Measurements from ENCODE around the gene ULK4.

Gene ULK4

GRCh38 chr3:41328926-41329325, 633.0 kb downstream of the ULK4 start:
- Histone ChIP-seq H3K4me2 (ENCODE audit: low read length) (peak overlapping the region; percentile 3), H3K27me3 (ENCODE audit: control insufficient read depth, insufficient read depth, low read length) (no peaks in the 10 kb centered on the region), H3K36me3 (ENCODE audit: insufficient read depth, low read length) (no peaks in the 10 kb centered on the region), H3K4me1 (ENCODE audit: control insufficient read depth, insufficient read depth, low read length) (peaks cover 46% of the 10 kb centered on the region), H3K9me3 (replicated peaks; ENCODE audit: low read length) (no peaks in the 10 kb centered on the region), H3K9ac (ENCODE audit: low read depth, low read length) (peak overlapping the region; percentile 55), H3K4me3 (ENCODE audit: low read length) (no peak overlapping the region)

GRCh38 chr3:41327718-41328117, 634.2 kb downstream of the ULK4 start:
- Histone ChIP-seq H3K9ac (ENCODE audit: low read depth, low read length) (peak overlapping the region; percentile 55), H3K36me3 (ENCODE audit: insufficient read depth, low read length) (no peaks in the 10 kb centered on the region), H3K27me3 (ENCODE audit: control insufficient read depth, insufficient read depth, low read length) (no peaks in the 10 kb centered on the region), H3K4me1 (ENCODE audit: control insufficient read depth, insufficient read depth, low read length) (peaks cover 53% of the 10 kb centered on the region), H3K4me3 (ENCODE audit: low read length) (no peak overlapping the region), H3K9me3 (replicated peaks; ENCODE audit: low read length) (no peaks in the 10 kb centered on the region), H3K4me2 (ENCODE audit: low read length) (peak overlapping the region; percentile 41)

GRCh38 chr3:41324156-41324475, 637.8 kb downstream of the ULK4 start:
- Histone ChIP-seq H3K4me1 (ENCODE audit: control insufficient read depth, insufficient read depth, low read length) (peaks cover 29% of the 10 kb centered on the region), H3K9ac (ENCODE audit: low read depth, low read length) (no peak overlapping the region), H3K4me2 (ENCODE audit: low read length) (no peak overlapping the region), H3K4me3 (ENCODE audit: low read length) (no peak overlapping the region), H3K36me3 (ENCODE audit: insufficient read depth, low read length) (no peaks in the 10 kb centered on the region), H3K9me3 (replicated peaks; ENCODE audit: low read length) (no peaks in the 10 kb centered on the region), H3K27me3 (ENCODE audit: control insufficient read depth, insufficient read depth, low read length) (no peaks in the 10 kb centered on the region)

GRCh38 chr3:41323467-41324155, 638.3 kb downstream of the ULK4 start:
- Histone ChIP-seq H3K36me3 (ENCODE audit: insufficient read depth, low read length) (no peaks in the 10 kb centered on the region), H3K4me3 (ENCODE audit: low read length) (no peak overlapping the region), H3K4me2 (ENCODE audit: low read length) (no peak overlapping the region), H3K9ac (ENCODE audit: low read depth, low read length) (no peak overlapping the region), H3K27me3 (ENCODE audit: control insufficient read depth, insufficient read depth, low read length) (no peaks in the 10 kb centered on the region), H3K4me1 (ENCODE audit: control insufficient read depth, insufficient read depth, low read length) (peaks cover 26% of the 10 kb centered on the region), H3K9me3 (replicated peaks; ENCODE audit: low read length) (no peaks in the 10 kb centered on the region)

GRCh38 chr3:41321642-41321980, 640.3 kb downstream of the ULK4 start:
- no peak overlapping the region for H3K4me3 ChIP-seq (ENCODE audit: low read length)
- peaks cover 25% of the 10 kb centered on the region for H3K4me1 ChIP-seq (ENCODE audit: control insufficient read depth, insufficient read depth, low read length)

GRCh38 chr3:41320953-41321641, 640.8 kb downstream of the ULK4 start:
- Histone ChIP-seq H3K9ac (ENCODE audit: low read depth, low read length) (no peak overlapping the region), H3K4me1 (ENCODE audit: control insufficient read depth, insufficient read depth, low read length) (peaks cover 25% of the 10 kb centered on the region), H3K4me2 (ENCODE audit: low read length) (no peak overlapping the region), H3K36me3 (ENCODE audit: insufficient read depth, low read length) (no peaks in the 10 kb centered on the region), H3K9me3 (replicated peaks; ENCODE audit: low read length) (no peaks in the 10 kb centered on the region), H3K27me3 (ENCODE audit: control insufficient read depth, insufficient read depth, low read length) (no peaks in the 10 kb centered on the region), H3K4me3 (ENCODE audit: low read length) (no peak overlapping the region)

More at GRCh38 chr3:41321642-41321980, 640.3 kb downstream of the ULK4 start:
- Histone ChIP-seq H3K9ac (ENCODE audit: low read depth, low read length) (no peak overlapping the region), H3K4me2 (ENCODE audit: low read length) (no peak overlapping the region), H3K36me3 (ENCODE audit: insufficient read depth, low read length) (no peaks in the 10 kb centered on the region), H3K9me3 (replicated peaks; ENCODE audit: low read length) (no peaks in the 10 kb centered on the region), H3K27me3 (ENCODE audit: control insufficient read depth, insufficient read depth, low read length) (no peaks in the 10 kb centered on the region)

GRCh38 chr3:41318520-41318919, 643.4 kb downstream of the ULK4 start:
- H3K4me2 ChIP-seq (ENCODE audit: low read length) = no peak overlapping the region
- no peaks in the 10 kb centered on the region for H3K27me3 ChIP-seq (ENCODE audit: control insufficient read depth, insufficient read depth, low read length)
- no peak overlapping the region for H3K4me3 ChIP-seq (ENCODE audit: low read length)

GRCh38 chr3:41317718-41318117, 644.2 kb downstream of the ULK4 start:
- Histone ChIP-seq H3K4me2 (ENCODE audit: low read length) (peak overlapping the region; percentile 17), H3K4me3 (ENCODE audit: low read length) (no peak overlapping the region), H3K4me1 (ENCODE audit: control insufficient read depth, insufficient read depth, low read length) (peaks cover 17% of the 10 kb centered on the region), H3K36me3 (ENCODE audit: insufficient read depth, low read length) (no peaks in the 10 kb centered on the region), H3K9me3 (replicated peaks; ENCODE audit: low read length) (no peaks in the 10 kb centered on the region), H3K27me3 (ENCODE audit: control insufficient read depth, insufficient read depth, low read length) (no peaks in the 10 kb centered on the region), H3K9ac (ENCODE audit: low read depth, low read length) (peak overlapping the region; percentile 6)

More at GRCh38 chr3:41318520-41318919, 643.4 kb downstream of the ULK4 start:
- Histone ChIP-seq H3K9me3 (replicated peaks; ENCODE audit: low read length) (no peaks in the 10 kb centered on the region), H3K9ac (ENCODE audit: low read depth, low read length) (no peak overlapping the region), H3K4me1 (ENCODE audit: control insufficient read depth, insufficient read depth, low read length) (peaks cover 20% of the 10 kb centered on the region), H3K36me3 (ENCODE audit: insufficient read depth, low read length) (no peaks in the 10 kb centered on the region)

- peak overlapping the region; percentile 17 for H3K4me2 ChIP-seq (ENCODE audit: low read length)
- peak overlapping the region; percentile 6 for H3K9ac ChIP-seq (ENCODE audit: low read depth, low read length)
- no peaks in the 10 kb centered on the region for H3K9me3 ChIP-seq (replicated peaks; ENCODE audit: low read length)
- no peak overlapping the region for H3K4me3 ChIP-seq (ENCODE audit: low read length)
- H3K36me3 ChIP-seq (ENCODE audit: insufficient read depth, low read length) = no peaks in the 10 kb centered on the region
- no peaks in the 10 kb centered on the region for H3K27me3 ChIP-seq (ENCODE audit: control insufficient read depth, insufficient read depth, low read length)
- H3K4me1 ChIP-seq (ENCODE audit: control insufficient read depth, insufficient read depth, low read length) = peaks cover 17% of the 10 kb centered on the region
Measured at GRCh38 chr3:41317298-41317697, 644.6 kb downstream of the ULK4 start.

- Histone ChIP-seq H3K4me1 (ENCODE audit: control insufficient read depth, insufficient read depth, low read length) (peaks cover 17% of the 10 kb centered on the region), H3K9ac (ENCODE audit: low read depth, low read length) (no peak overlapping the region), H3K4me3 (ENCODE audit: low read length) (no peak overlapping the region), H3K27me3 (ENCODE audit: control insufficient read depth, insufficient read depth, low read length) (no peaks in the 10 kb centered on the region), H3K9me3 (replicated peaks; ENCODE audit: low read length) (no peaks in the 10 kb centered on the region), H3K4me2 (ENCODE audit: low read length) (no peak overlapping the region), H3K36me3 (ENCODE audit: insufficient read depth, low read length) (no peaks in the 10 kb centered on the region)
Measured at GRCh38 chr3:41315126-41315525, 646.8 kb downstream of the ULK4 start.

GRCh38 chr3:41308119-41308518, 653.8 kb downstream of the ULK4 start:
- H3K9ac ChIP-seq (ENCODE audit: low read depth, low read length) = no peak overlapping the region
- H3K4me3 ChIP-seq (ENCODE audit: low read length) = no peak overlapping the region
- no peaks in the 10 kb centered on the region for H3K27me3 ChIP-seq (ENCODE audit: control insufficient read depth, insufficient read depth, low read length)
- no peaks in the 10 kb centered on the region for H3K9me3 ChIP-seq (replicated peaks; ENCODE audit: low read length)
- no peak overlapping the region for H3K4me2 ChIP-seq (ENCODE audit: low read length)
- H3K36me3 ChIP-seq (ENCODE audit: insufficient read depth, low read length) = no peaks in the 10 kb centered on the region
- peaks cover 7% of the 10 kb centered on the region for H3K4me1 ChIP-seq (ENCODE audit: control insufficient read depth, insufficient read depth, low read length)

- Histone ChIP-seq H3K36me3 (ENCODE audit: insufficient read depth, low read length) (no peaks in the 10 kb centered on the region), H3K4me1 (ENCODE audit: control insufficient read depth, insufficient read depth, low read length) (peaks cover 7% of the 10 kb centered on the region), H3K9me3 (replicated peaks; ENCODE audit: low read length) (no peaks in the 10 kb centered on the region), H3K9ac (ENCODE audit: low read depth, low read length) (no peak overlapping the region), H3K4me3 (ENCODE audit: low read length) (no peak overlapping the region), H3K27me3 (ENCODE audit: control insufficient read depth, insufficient read depth, low read length) (no peaks in the 10 kb centered on the region), H3K4me2 (ENCODE audit: low read length) (no peak overlapping the region)
Measured at GRCh38 chr3:41307065-41307464, 654.8 kb downstream of the ULK4 start.
